ENCODE measurements around the gene NEK9.

- no peak for TF ChIP-seq EZH2phosphoT487 (conservative IDR thresholded peaks at IDR 0.05; ENCODE audit: low read length)
- TF ChIP-seq CTCF (IDR thresholded peaks at IDR 0.05; ENCODE audit: insufficient read depth, low read length, poor library complexity, severe bottlenecking): no peak
Observed at GRCh38 chr14:75127903-75128595, 1.2 kb upstream of the NEK9 start.

All from SU-DHL-6 (cell line).